ENCODE results near the gene DNMT3L. TPM values are rescaled to one million over a fixed set of nuclear protein-coding genes. Genes with fewer than 3 reads are reported as not detected.

Gene DNMT3L
- not detected in 5 replicates for total RNA-seq (2022; extraction: Qiagen RNA extraction; ENCODE audit: low read depth)

DNA sequence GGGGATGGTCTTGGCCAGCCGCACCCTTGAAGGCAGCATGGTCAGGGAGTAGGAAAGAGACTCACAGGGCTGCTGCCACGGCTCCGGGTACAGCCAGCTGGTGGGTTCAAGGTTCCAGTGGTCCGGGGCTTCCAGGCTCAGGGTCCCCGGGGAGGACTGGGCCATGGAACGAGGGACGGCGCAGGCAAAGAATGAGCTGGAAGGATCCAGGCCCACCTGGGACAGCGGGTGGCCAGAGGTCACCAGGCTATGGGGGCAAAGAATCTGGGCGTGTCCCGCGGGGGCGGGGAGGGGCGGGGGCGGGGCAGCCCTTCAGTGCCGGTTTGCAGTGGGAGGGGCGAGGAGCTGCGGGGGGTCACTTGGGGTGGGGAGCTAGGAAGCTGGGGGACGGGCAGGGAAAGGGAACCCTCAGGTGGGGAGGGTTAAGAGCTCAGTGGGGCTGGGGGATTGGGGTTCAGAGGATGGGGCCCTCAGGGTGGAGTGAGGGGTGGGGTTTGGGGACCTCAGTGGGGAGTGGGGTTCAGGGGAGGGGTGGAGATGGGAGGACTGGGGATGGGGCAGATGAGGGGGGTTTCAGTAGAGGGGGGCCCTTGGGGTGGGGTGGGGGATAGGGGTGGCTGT lies at the start of gene DNMT3L:
DNMT3L (minus strand) TSS at position 223 of the 621 bp plus-strand sequence. CDS start 638 bp downstream, outside the sequence.

DNA sequence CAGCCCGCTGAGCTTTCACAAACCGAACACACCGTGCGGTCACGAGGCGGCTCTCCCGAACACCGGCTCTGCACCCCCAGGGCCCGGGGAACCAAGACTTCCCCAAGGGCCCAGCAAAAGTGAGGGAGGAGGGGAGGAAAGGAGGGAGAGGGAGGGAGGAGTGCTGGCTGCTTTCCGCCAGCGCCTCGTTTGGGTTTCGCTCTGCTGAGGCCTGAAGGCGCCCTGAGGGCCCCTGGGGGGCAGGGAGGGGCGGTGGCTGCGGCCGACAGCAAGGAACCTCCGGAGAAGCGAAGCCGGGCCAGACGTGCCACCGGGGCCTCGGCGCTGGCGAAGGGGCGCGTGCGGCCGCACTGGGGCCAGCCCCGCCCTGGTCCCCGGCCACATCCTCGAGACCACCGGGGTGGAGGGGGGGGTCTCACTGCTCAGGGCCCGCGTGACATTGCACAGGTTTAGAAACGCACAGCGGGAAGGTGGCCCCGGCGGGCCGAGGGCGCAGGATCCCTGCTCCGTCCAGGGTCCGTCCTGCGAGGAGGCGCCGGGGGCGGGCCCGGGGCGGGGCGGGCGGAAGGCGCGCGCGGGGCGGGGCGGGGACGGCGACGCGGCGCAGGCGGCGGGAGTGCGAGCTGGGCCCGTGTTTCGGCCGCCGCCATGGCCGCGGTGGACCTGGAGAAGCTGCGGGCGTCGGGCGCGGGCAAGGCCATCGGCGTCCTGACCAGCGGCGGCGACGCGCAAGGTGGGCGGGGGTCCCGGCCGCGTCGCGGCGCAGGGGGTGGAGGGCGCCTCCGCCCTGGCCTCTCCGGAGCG lies 38.0 kb upstream of the DNMT3L start, which contains the start of gene PFKL:
PFKL (plus strand) TSS at position 596 of the 804 bp plus-strand sequence; CDS start at position 649, 53 bp downstream.

DNA sequence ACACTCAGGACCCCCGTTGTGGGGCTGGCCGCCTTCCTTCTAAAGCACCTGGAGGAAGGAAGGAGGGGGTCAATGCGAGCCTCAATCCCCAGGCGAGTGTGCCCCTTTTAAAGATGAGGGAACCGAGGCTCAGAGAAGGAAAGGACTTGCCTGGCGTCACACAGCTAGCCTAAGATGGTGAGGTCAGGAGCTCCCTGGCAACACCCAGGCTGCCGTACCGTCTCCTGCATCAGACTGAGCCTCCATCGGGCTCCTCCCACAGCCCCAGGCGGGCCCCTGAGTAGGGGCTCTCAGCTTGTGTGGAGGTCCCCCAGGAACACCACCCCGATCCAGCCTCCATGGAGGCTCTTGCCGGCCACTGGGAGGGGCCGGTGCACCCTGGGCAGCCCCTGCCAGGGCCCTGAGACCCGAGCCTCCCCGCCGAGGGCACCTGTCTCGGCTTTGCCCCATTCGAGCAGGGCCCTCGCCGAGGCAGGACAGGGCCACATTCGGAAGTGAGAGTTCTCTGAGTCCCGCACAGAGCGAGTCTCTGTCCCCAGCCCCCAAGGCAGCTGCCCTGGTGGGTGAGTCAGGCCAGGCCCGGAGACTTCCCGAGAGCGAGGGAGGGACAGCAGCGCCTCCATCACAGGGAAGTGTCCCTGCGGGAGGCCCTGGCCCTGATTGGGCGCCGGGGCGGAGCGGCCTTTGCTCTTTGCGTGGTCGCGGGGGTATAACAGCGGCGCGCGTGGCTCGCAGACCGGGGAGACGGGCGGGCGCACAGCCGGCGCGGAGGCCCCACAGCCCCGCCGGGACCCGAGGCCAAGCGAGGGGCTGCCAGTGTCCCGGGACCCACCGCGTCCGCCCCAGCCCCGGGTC lies 23.7 kb upstream of the DNMT3L start, which contains the start of gene AIRE:
AIRE (plus strand) TSS at position 739 of the 855 bp plus-strand sequence. CDS start 131 bp downstream, outside the sequence.

DNA sequence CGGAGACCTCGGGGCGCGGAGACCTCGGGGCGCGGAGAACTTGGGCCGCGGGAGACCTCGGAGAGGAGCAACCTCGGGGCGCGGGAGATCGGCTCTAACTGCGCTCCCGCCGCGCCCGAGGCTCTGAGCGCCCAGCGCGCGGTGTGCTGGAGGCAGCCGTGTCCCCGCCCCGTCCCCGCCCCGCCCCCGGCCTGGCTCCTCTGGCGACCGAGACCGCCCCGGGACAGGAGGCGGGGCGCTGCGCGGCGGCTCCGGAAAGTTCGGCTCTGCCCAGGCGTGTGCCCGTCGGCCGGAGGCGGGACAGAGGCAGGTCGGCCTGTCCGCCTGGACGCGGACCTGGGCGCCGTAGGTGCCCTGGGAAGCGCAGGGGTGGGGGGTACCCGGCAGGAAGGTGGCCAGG lies 20.9 kb downstream of the DNMT3L start, which contains the start of gene ICOSLG:
ICOSLG (minus strand) TSS at position 102 of the 400 bp plus-strand sequence. CDS start 126 bp downstream, outside the sequence.

Other genes starting within 250 kb of the DNMT3L start
- 12.4 to 16.6 TPM (median 15.5 TPM) in 5 replicates for gene TRAPPC10, start 249.6 kb downstream of the DNMT3L start, total RNA-seq (2022; extraction: Qiagen RNA extraction; ENCODE audit: low read depth)
- 1.4 to 2.7 TPM (median 2.3 TPM) in 5 replicates for gene PWP2, start 154.5 kb downstream of the DNMT3L start, total RNA-seq (2022; extraction: Qiagen RNA extraction; ENCODE audit: low read depth)
- 2.4 to 6.4 TPM (median 3.9 TPM) in 5 replicates for gene GATD3, start 128.2 kb downstream of the DNMT3L start, total RNA-seq (2022; extraction: Qiagen RNA extraction; ENCODE audit: low read depth)
- 2.2 to 3.0 TPM (median 2.9 TPM) in 5 replicates for gene ICOSLG, start 21.0 kb downstream of the DNMT3L start, total RNA-seq (2022; extraction: Qiagen RNA extraction; ENCODE audit: low read depth)
- gene AIRE, start 24.0 kb upstream of the DNMT3L start, total RNA-seq (2022; extraction: Qiagen RNA extraction; ENCODE audit: low read depth): not detected in 5 replicates
- 35.3 to 79.4 TPM (median 57.5 TPM) in 5 replicates for gene PFKL, start 38.2 kb upstream of the DNMT3L start, total RNA-seq (2022; extraction: Qiagen RNA extraction; ENCODE audit: low read depth)
- 5.6 to 11.1 TPM (median 8.5 TPM) in 5 replicates for gene CFAP410, start 77.5 kb upstream of the DNMT3L start, total RNA-seq (2022; extraction: Qiagen RNA extraction; ENCODE audit: low read depth)
- 5.2 to 10.6 TPM (median 8.9 TPM) in 5 replicates for gene TRPM2, start 91.7 kb upstream of the DNMT3L start, total RNA-seq (2022; extraction: Qiagen RNA extraction; ENCODE audit: low read depth)
- gene LRRC3, start 193.6 kb upstream of the DNMT3L start, total RNA-seq (2022; extraction: Qiagen RNA extraction; ENCODE audit: low read depth): 1.0 to 2.1 TPM (median 1.6 TPM) in 5 replicates

Measured in A549 treated with RU486 at 1 μM for 4 hours (cell line).